ENCODE results near the gene ROMO1. TPM values are rescaled to one million over a fixed set of nuclear protein-coding genes. Genes with fewer than 3 reads are reported as not detected.
"Not testable (repeated sequence)": the region's sequence is repeated elsewhere in the genome, so short reads cannot be mapped to it uniquely, and the experiment has no call there.

ROMO1 gene
- total and polyA plus RNA-seq, 4 experiments from 2014 or later: 38.4 to 335 (median 158) TPM

DNA sequence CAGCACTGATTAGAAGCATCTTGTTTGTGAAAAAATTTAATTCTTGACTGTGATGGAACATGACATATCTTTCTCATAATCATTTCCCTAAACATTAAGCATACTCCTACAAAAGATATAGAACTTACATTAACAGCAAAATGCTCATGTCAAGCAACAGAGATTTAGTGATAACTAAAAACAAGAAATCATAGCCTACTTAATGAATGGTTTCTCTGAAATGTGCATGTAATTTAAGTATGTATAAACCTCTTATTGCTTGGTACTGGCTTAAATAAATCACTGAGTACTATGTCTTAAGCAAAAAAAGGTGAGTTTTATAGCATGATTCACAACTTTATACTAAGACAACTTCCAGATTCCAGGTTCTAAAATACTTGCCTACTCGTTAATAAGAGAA, 9.3 kb downstream of the ROMO1 start:
- Mint-ChIP-seq H3K4me3 (no peak overlapping the region), H3K36me3 (peaks cover 51 to 85% of the 10 kb centered on the region in 2 donors), H3K9me3 (no peaks in the 10 kb centered on the region), H3K27me3 (no peaks in the 10 kb centered on the region), H3K4me1 (peaks cover 23 to 62% (median 33%) of the 10 kb centered on the region in 4 donors), H3K27ac (peak overlapping the region in 2 of 7 donors; percentile 47 to 78)
- H3K27me3 ChIP-seq (ENCODE audit: insufficient read depth, low read length): no peaks in the 10 kb centered on the region
- H3K9me3 ChIP-seq (ENCODE audit: control insufficient read depth in 1 of 2, low read length in 2 of 2): no peaks in the 10 kb centered on the region
- H3K36me3 ChIP-seq (ENCODE audit: insufficient read depth, low read length): peaks cover 75% of the 10 kb centered on the region
- H3K4me1 ChIP-seq (ENCODE audit: insufficient read depth, low read length): peaks cover 49% of the 10 kb centered on the region
- intact Hi-C loops (cut with micrococcal nuclease): no loop called here
- ChIA-PET CTCF (ENCODE audit: partially characterized antibody) (interaction anchor here (1.0 to 3.1 kb wide), 3 partner anchors 107 to 246 kb away, joined by 3 to 9 read pairs (median 3); partner anchors contain the start of gene SCAND1), POLR2A (ENCODE audit: partially characterized antibody) (interaction anchor here (0.8 to 6.8 kb wide), 6 partner anchors 9 to 41 kb away, joined by 3 to 29 read pairs (median 8); partner anchors contain the start of genes NFS1, RBM39 and ROMO1)
- no peak overlapping the region for H3K27ac ChIP-seq (ENCODE audit: low read depth, low read length)
- peak in 1 of 5 donors; percentile 1 for DNase-seq
- no peak overlapping the region for H3K4me3 ChIP-seq (ENCODE audit: low read length in 2 of 2)

DNA sequence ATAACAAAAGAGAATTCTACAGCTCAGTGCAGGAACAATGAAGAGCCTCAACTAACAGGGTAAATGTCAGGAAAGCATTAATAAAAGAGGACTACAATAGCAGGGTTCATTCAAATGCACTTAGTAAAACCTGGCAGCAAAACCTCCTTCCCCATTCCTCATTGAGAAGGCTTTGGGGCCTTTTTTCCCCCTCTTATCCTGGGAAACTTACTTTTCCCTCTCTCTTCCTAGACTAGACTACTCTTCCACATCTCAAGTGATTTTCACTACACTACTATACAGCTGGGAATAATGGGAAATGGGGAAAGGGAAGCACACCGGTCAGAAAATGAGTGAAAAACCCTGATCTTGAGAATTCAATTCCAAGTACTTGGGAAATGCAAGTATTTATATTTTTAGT, 10.1 kb downstream of the ROMO1 start:
- Mint-ChIP-seq H3K9me3 (no peaks in the 10 kb centered on the region), H3K27ac (peak overlapping the region in 3 of 7 donors; percentile 37 to 78 (median 47)), H3K4me1 (peaks cover 25 to 62% (median 37%) of the 10 kb centered on the region in 4 donors), H3K4me3 (peak overlapping the region in 1 of 8 donors; percentile 51), H3K27me3 (no peaks in the 10 kb centered on the region), H3K36me3 (peaks cover 50 to 84% of the 10 kb centered on the region in 2 donors)
- Histone ChIP-seq H3K4me3 (ENCODE audit: low read length in 2 of 2) (no peak overlapping the region), H3K4me1 (ENCODE audit: insufficient read depth, low read length) (peaks cover 49% of the 10 kb centered on the region), H3K27ac (ENCODE audit: low read depth, low read length) (no peak overlapping the region), H3K36me3 (ENCODE audit: insufficient read depth, low read length) (peaks cover 75% of the 10 kb centered on the region), H3K9me3 (ENCODE audit: control insufficient read depth in 1 of 2, low read length in 2 of 2) (no peaks in the 10 kb centered on the region), H3K27me3 (ENCODE audit: insufficient read depth, low read length) (no peaks in the 10 kb centered on the region)
- ChIA-PET CTCF (ENCODE audit: partially characterized antibody) (no interaction called here), POLR2A (ENCODE audit: partially characterized antibody) (interaction anchor here (0.7 to 6.8 kb wide), 5 partner anchors 10 to 71 kb away, joined by 3 to 29 read pairs (median 9); partner anchors contain the start of genes NFS1, RBM39 and ROMO1)
- no peak for DNase-seq
- intact Hi-C loops (cut with micrococcal nuclease): no loop called here

DNA sequence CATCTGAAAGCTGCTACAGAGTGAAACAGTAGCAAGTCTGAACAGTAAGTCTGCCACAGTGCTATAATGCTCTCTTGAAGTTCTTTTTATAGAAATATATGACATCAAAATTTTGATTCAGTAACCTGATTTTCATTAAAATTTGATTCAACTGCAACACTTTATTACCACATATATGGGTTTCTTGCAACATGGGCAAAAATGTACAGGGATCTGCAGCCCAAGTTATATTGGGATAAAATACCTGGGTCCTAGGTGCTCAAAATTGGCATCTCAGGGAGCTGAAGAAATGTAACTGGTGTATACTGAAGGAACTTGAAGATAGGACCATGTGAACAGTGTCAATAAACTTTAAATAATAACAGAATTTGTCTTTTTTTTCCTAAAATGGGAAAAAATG, 10.8 kb downstream of the ROMO1 start:
- peak overlapping the region in 1 of 7 donors; percentile 78 for H3K27ac Mint-ChIP-seq
- Histone ChIP-seq H3K27me3 (ENCODE audit: insufficient read depth, low read length) (no peaks in the 10 kb centered on the region), H3K9me3 (ENCODE audit: control insufficient read depth in 1 of 2, low read length in 2 of 2) (no peaks in the 10 kb centered on the region), H3K4me1 (ENCODE audit: insufficient read depth, low read length) (peaks cover 52% of the 10 kb centered on the region), H3K4me3 (ENCODE audit: low read length in 2 of 2) (no peak overlapping the region), H3K36me3 (ENCODE audit: insufficient read depth, low read length) (peaks cover 74% of the 10 kb centered on the region), H3K27ac (ENCODE audit: low read depth, low read length) (no peak overlapping the region)
- no peaks in the 10 kb centered on the region for H3K27me3 Mint-ChIP-seq
- DNase-seq: no peak
- no peaks in the 10 kb centered on the region for H3K9me3 Mint-ChIP-seq
- H3K4me3 Mint-ChIP-seq: peak overlapping the region in 1 of 8 donors; percentile 16
- CTCF ChIA-PET (ENCODE audit: partially characterized antibody): interaction anchor here (0.7 kb wide), 1 partner anchor 10 kb away, joined by 3 read pairs; no protein-coding TSS in a partner anchor
- intact Hi-C loops (cut with micrococcal nuclease): no loop called here
- peaks cover 26 to 61% (median 39%) of the 10 kb centered on the region in 4 donors for H3K4me1 Mint-ChIP-seq
- POLR2A ChIA-PET (ENCODE audit: partially characterized antibody): interaction anchor here (0.5 to 6.8 kb wide), 7 partner anchors 8 to 88 kb away, joined by 3 to 29 read pairs (median 4); partner anchors contain the start of genes NFS1, RBM39 and ROMO1
- peaks cover 50 to 82% of the 10 kb centered on the region in 2 donors for H3K36me3 Mint-ChIP-seq

DNA sequence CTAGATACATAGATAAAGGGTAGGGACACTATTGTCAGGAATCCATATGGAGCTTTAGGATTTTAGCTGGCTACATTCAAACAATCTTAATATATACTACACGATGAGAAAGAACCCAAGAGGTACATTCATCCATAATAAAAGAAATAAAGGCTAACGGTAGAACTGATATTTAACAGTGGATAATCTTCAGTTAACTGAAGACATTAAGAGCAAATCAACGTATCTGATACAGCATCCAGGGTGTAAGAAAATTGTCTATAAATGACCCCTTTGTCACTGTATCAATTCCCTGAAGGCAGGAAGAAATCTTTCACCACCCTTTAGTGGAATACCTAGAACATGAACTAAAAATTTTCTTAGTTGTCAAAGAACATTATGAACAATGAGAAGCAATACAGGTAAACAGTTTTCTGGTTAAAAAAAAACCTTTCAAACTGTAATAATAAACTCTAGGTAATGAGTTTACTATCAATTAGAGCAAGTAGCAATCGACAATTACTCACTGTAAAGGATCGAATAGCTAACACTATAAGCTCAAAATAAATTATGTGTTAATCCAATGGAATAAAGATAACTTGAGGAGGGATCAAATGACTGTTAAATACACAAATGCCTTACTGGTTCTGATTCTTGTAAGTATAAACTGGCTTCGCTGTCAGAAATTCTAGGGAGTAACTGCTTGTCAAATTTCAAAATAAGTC, 11.8 kb downstream of the ROMO1 start:
- ChIA-PET CTCF (ENCODE audit: partially characterized antibody) (interaction anchor here (0.7 to 1.2 kb wide), 2 partner anchors 9 to 110 kb away, joined by 3 to 6 read pairs; no protein-coding TSS in a partner anchor), POLR2A (ENCODE audit: partially characterized antibody) (interaction anchor here (1.2 to 6.8 kb wide), 7 partner anchors 8 to 61 kb away, joined by 4 to 29 read pairs (median 7); partner anchors contain the start of genes NFS1, RBM39 and ROMO1)
- H3K27ac ChIP-seq (ENCODE audit: low read depth, low read length): no peak overlapping the region
- H3K27me3 ChIP-seq (ENCODE audit: insufficient read depth, low read length): no peaks in the 10 kb centered on the region
- peaks cover 60% of the 10 kb centered on the region for H3K4me1 ChIP-seq (ENCODE audit: insufficient read depth, low read length)
- peaks cover 74% of the 10 kb centered on the region for H3K36me3 ChIP-seq (ENCODE audit: insufficient read depth, low read length)
- no peaks in the 10 kb centered on the region for H3K9me3 ChIP-seq (ENCODE audit: control insufficient read depth in 1 of 2, low read length in 2 of 2)
- Mint-ChIP-seq H3K27ac (peak overlapping the region; percentile 48 to 87 (median 78)), H3K9me3 (no peaks in the 10 kb centered on the region), H3K36me3 (peaks cover 49 to 81% of the 10 kb centered on the region in 2 donors), H3K27me3 (no peaks in the 10 kb centered on the region), H3K4me1 (peaks cover 33 to 69% (median 46%) of the 10 kb centered on the region in 4 donors), H3K4me3 (peak overlapping the region in 7 of 8 donors; percentile 54 to 75 (median 62))
- no peak for DNase-seq
- H3K4me3 ChIP-seq (ENCODE audit: low read length in 2 of 2): no peak overlapping the region
- intact Hi-C loops (cut with micrococcal nuclease): no loop called here

DNA sequence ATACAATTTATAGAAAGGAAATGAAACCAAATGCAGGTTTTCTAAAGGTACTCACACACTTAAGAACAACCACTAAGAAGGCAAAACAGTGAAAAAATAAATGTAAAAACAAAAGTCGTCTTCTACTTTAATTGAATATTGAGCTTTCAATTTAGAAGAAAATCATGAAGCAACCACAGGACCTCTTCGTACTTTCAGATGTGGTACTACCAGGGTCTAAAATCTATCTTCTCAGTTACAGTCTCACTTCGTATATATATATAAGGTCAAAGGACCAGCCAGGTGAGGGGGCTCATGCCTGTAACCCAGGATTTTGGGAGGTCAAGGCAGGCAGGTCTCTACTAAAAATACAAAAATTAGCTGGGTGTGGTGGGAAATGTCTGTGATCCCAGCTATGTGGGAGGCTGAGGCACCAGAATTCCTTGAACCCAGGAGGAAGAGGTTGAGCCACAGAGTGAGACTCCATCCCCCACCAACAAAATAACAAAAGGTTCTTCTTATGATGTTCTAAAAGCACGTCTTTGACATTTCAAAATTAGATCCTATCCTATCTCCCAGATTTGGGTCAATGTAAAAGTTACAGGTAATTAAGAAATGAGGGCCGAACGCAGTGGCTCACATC, 12.5 kb downstream of the ROMO1 start:
- Histone ChIP-seq H3K36me3 (ENCODE audit: insufficient read depth, low read length) (peaks cover 75% of the 10 kb centered on the region), H3K4me3 (ENCODE audit: low read length in 2 of 2) (no peak overlapping the region), H3K9me3 (ENCODE audit: control insufficient read depth in 1 of 2, low read length in 2 of 2) (no peaks in the 10 kb centered on the region), H3K4me1 (ENCODE audit: insufficient read depth, low read length) (peaks cover 65% of the 10 kb centered on the region), H3K27me3 (ENCODE audit: insufficient read depth, low read length) (no peaks in the 10 kb centered on the region), H3K27ac (ENCODE audit: low read depth, low read length) (peak overlapping the region; percentile 22)
- Mint-ChIP-seq H3K9me3 (no peaks in the 10 kb centered on the region), H3K36me3 (peaks cover 50 to 81% of the 10 kb centered on the region in 2 donors), H3K4me1 (peaks cover 33 to 75% (median 47%) of the 10 kb centered on the region in 4 donors), H3K4me3 (peak overlapping the region; percentile 52 to 75 (median 60)), H3K27me3 (no peaks in the 10 kb centered on the region), H3K27ac (peak overlapping the region; percentile 48 to 87 (median 85))
- intact Hi-C loops (cut with micrococcal nuclease): no loop called here
- no peak for DNase-seq
- ChIA-PET CTCF (ENCODE audit: partially characterized antibody) (interaction anchor here (1.2 kb wide), 1 partner anchor 111 kb away, joined by 6 read pairs; no protein-coding TSS in a partner anchor), POLR2A (ENCODE audit: partially characterized antibody) (interaction anchor here (0.6 to 6.8 kb wide), 7 partner anchors 10 to 137 kb away, joined by 3 to 29 read pairs (median 5); partner anchors contain the start of genes NFS1, RBM39 and ROMO1)

DNA sequence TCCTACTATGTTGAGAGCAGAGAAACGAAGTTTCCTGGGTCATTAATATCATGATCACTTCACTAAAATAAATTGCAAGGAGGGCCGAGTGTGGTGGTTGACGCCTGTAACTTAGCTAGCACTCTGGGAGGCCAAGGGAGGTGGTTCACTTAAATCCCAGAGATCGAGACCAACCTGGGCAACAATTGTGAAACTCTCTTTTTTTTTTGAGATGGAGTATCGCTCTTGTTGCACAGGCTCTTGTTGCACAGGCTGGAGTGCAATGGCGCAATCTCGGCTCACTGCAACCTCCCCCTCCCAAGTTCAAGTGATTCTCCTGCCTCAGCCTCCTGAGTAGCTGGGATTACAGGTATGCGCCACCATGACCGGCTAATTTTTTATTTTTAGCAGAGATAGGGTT, 13.9 kb downstream of the ROMO1 start:
- peaks cover 34 to 76% (median 53%) of the 10 kb centered on the region in 4 donors for H3K4me1 Mint-ChIP-seq
- H3K27me3 Mint-ChIP-seq; intact Hi-C loops (cut with micrococcal nuclease); H3K9me3 Mint-ChIP-seq; H3K9me3 ChIP-seq (ENCODE audit: control insufficient read depth in 1 of 2, low read length in 2 of 2); H3K27ac ChIP-seq (ENCODE audit: low read depth, low read length); CTCF ChIA-PET (ENCODE audit: partially characterized antibody); H3K27me3 ChIP-seq (ENCODE audit: insufficient read depth, low read length); H3K4me3 ChIP-seq (ENCODE audit: low read length in 2 of 2); DNase-seq: not testable (repeated sequence)
- POLR2A ChIA-PET (ENCODE audit: partially characterized antibody): interaction anchor here (0.9 to 6.8 kb wide), 4 partner anchors 14 to 31 kb away, joined by 3 to 29 read pairs (median 7); partner anchors contain the start of genes NFS1, RBM39 and ROMO1
- H3K4me3 Mint-ChIP-seq: peak overlapping the region in 3 of 8 donors; percentile 29 to 54 (median 39)
- Histone ChIP-seq H3K4me1 (ENCODE audit: insufficient read depth, low read length) (peaks cover 65% of the 10 kb centered on the region), H3K36me3 (ENCODE audit: insufficient read depth, low read length) (peaks cover 88% of the 10 kb centered on the region)
- H3K27ac Mint-ChIP-seq: peak overlapping the region in 5 of 7 donors; percentile 10 to 66 (median 36)
- H3K36me3 Mint-ChIP-seq: peaks cover 58 to 82% of the 10 kb centered on the region in 2 donors
